Thyroid gland (tissue), 4 donors: ENCODE data around the gene USP16. TPM values are rescaled to one million over a fixed set of nuclear protein-coding genes. Genes with fewer than 3 reads are reported as not detected.
A peak's percentile ranks its signal among the peaks of the same experiment; 100 is the strongest.
"Not testable (repeated sequence)": the region's sequence is repeated elsewhere in the genome, so short reads cannot be mapped to it uniquely, and the experiment has no call there.

Experiments
- DNase-seq, 2 donors: peaks; one replicate each; pipeline ENCODE4 v3.0.0-alpha.2; 2019
- H3K27ac ChIP-seq, 3 donors: fragments of 200-600 bp; sonication (generic); 1 replicate in 2 of 3; 2 replicates in 1 of 3; pipeline ENCODE4 v1.5.1; 2016 to 2019; ENCODE audit warnings: mild to moderate bottlenecking in 1 of 3, moderate library complexity in 1 of 3
- H3K27me3 ChIP-seq: fragments of 200-600 bp; sonication (generic); one replicate; pipeline ENCODE4 v1.5.1; 2019
- H3K36me3 ChIP-seq, 2 donors: fragments of 200-600 bp; sonication (generic); one replicate each; pipeline ENCODE4 v1.5.1; 2016 to 2019
- H3K4me1 ChIP-seq, 2 donors: fragments of 200-600 bp; sonication (generic); one replicate each; pipeline ENCODE4 v1.5.1; 2017 to 2019
- H3K4me3 ChIP-seq, 3 donors: fragments of 200-600 bp; sonication (generic); replicated peaks in 1 of 3; 1 replicate in 2 of 3; 2 replicates in 1 of 3; pipeline ENCODE4 v1.5.1; 2016; ENCODE audit warnings: mild to moderate bottlenecking in 1 of 3
- H3K9me3 ChIP-seq: fragments of 200-600 bp; sonication (generic); one replicate; pipeline ENCODE4 v1.5.1; 2017
- POLR2A ChIP-seq, 2 donors: fragments of 450-650 bp; IDR thresholded peaks; one replicate each; pipeline ENCODE4 v1.6.1; 2017; ENCODE audit warnings: antibody characterized with exemption in 2 of 2, mild to moderate bottlenecking in 2 of 2, moderate library complexity in 1 of 2
- WGBS, 2 donors: methylation state at CpG; one replicate each; pipeline ENCODE4 v1.1.5; 2017; 5-methylcytosine and 5-hydroxymethylcytosine counted together
- intact Hi-C: fragments of 100-400 bp; cut with DNase I; formaldehyde crosslinking; loops from one replicate; pipeline ENCODE4 v1.15.1; 2023
- total RNA-seq, 4 donors: library from RNA; depleted of rRNA; stranded (reverse); fragments of >200 nt; gene quantifications; one replicate each; pipeline ENCODE4 v1.2.3, GENCODE V29; 2016
- TF ChIP-seq, protein P1 (sequence below), 6 experiments: fragments of 200-600 bp in 3 of 6; fragments of 450-650 bp in 3 of 6; sonication (generic) in 3 of 6; IDR thresholded peaks; one replicate each; pipeline ENCODE4 v1.5.1; 2016 to 2019; ENCODE audit warnings: antibody characterized with exemption in 6 of 6, mild to moderate bottlenecking in 2 of 6, inconsistent platforms in 1 of 6, moderate library complexity in 1 of 6

Gene USP16
- total RNA-seq, 4 donors from 2014 or later, result 40.0 to 53.4 (median 45.7) TPM

DNA sequence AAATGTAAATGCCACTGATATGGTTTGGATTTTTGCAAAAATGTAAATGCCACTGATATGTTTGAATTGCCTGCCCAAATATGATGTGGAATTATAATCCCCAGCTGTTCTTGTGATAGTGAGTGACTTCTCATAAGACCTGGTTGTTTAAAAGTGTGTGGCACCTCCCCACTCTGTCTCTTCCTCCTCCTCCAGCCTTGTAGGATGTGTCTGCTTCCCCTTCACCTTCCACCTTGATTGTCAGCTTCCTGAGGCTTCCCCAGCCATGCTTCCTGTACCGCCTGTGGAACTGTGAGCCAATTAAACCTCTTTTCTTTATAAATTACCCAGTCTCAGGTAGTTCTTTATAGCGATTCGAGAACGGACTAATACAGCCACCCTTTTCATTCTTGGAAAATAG is 50.3 kb downstream of the USP16 start:
- Histone ChIP-seq H3K27me3 (no peaks in the 10 kb centered on the region), H3K36me3 (no peaks in the 10 kb centered on the region), H3K27ac (no peak overlapping the region), H3K4me3 (no peak overlapping the region), H3K4me1 (peaks cover 17% of the 10 kb centered on the region in 2 donors), H3K9me3 (no peaks in the 10 kb centered on the region)
- intact Hi-C loops, result loop anchor here (5.0 kb wide), 1 partner anchor 47 kb away; no protein-coding TSS in a partner anchor
- no peak for DNase-seq
- TF ChIP-seq POLR2A (IDR thresholded peaks at IDR 0.05), result no peak
- TF ChIP-seq, protein P1, sequence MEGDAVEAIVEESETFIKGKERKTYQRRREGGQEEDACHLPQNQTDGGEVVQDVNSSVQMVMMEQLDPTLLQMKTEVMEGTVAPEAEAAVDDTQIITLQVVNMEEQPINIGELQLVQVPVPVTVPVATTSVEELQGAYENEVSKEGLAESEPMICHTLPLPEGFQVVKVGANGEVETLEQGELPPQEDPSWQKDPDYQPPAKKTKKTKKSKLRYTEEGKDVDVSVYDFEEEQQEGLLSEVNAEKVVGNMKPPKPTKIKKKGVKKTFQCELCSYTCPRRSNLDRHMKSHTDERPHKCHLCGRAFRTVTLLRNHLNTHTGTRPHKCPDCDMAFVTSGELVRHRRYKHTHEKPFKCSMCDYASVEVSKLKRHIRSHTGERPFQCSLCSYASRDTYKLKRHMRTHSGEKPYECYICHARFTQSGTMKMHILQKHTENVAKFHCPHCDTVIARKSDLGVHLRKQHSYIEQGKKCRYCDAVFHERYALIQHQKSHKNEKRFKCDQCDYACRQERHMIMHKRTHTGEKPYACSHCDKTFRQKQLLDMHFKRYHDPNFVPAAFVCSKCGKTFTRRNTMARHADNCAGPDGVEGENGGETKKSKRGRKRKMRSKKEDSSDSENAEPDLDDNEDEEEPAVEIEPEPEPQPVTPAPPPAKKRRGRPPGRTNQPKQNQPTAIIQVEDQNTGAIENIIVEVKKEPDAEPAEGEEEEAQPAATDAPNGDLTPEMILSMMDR (IDR thresholded peaks at IDR 0.05), result no peak
- 91 to 96% methylated on average over 4 of the region's 4 CpGs for WGBS, 2 donors

DNA sequence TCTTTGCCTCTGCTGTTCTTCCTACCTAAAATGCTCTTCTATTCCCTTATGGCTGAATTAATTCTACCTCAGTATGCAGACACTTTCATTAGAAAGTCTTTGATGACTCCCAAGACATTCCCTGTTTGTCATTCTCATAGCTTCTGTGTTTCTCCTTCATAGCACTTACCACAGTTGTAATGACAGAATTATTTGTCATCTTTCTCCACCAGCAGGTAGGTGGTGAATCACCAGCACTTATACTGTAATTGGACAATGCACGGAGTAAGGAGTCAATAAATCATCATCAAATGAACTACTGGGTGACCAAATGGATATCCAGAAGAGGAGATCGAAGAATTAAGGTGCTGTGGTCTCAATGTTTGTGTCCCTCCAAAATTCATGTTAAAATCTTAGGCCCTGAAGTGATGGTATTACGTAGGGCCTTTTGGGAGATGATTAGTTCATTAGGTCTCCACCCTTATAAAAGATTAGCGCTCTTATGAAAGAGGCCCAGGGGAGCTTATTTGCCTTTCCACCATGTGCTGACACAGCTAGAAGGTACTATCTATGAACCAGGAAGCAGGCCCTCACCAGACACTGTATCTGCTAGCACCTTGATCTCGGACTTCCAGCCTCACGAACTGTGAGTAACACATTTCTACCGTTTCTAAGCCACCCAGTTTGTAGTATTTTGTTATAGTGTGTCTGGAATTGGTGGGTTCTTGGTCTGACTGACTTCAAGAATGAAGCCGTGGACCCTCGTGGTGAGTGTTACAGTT is 51.4 kb downstream of the USP16 start:
- no peak for DNase-seq
- H3K27ac ChIP-seq, result no peak overlapping the region
- intact Hi-C loops, result no loop called here
- H3K36me3 ChIP-seq, result no peaks in the 10 kb centered on the region
- 91 to 97% methylated on average over 9 of the region's 9 CpGs for WGBS, 2 donors
- no peaks in the 10 kb centered on the region for H3K27me3 ChIP-seq
- H3K4me1 ChIP-seq, result peaks cover 17% of the 10 kb centered on the region in 2 donors
- TF ChIP-seq, protein P1 (IDR thresholded peaks at IDR 0.05), result no peak
- no peak for TF ChIP-seq POLR2A (IDR thresholded peaks at IDR 0.05)
- no peak overlapping the region for H3K4me3 ChIP-seq
- no peaks in the 10 kb centered on the region for H3K9me3 ChIP-seq

DNA sequence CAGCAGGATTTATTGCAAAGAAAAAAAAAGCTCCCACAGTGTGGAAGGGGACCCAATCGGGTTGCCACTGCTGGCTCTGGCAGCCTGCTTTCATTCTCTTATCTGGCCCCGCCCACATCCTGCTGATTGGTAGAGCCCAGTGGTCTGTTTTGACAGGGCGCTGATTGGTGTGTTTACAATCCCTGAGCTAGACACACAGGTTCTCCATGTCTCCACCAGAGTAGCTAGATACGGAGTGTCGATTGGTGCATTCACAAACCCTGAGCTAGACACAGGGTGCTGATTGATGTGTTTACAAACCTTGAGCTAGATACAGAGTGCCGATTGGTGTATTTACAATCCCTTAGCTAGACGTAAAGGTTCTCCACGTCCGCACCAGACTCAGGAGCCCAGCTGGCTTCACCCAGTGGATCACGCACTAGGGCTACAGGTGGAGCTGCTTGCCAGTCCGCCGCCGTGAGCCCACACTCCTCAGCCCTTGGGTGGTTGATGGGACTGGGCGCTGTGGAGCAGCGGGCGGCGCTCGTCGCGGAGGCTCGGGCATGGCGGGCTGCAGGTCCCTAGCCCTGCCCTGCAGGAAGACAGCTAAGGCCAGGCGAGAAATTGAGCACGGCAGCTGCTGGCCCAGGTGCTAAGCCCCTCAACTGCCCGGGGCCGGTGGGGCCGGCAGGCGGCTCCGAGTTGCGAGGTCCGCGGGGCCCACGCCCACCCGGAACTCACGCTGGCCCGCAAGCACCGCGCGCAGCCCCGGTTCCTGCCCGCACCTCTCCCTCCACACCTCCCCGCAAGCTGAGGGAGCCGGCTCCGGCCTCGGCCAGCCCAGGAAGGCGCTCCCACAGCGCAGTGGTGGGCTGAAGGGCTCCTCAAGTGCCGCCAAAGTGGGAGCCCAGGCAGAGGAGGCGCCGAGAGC is 52.5 kb downstream of the USP16 start:
- 29 to 44% methylated on average over 7 to 25 of the region's 50 CpGs for WGBS, 2 donors
- H3K27me3 ChIP-seq, H3K4me1 ChIP-seq, H3K36me3 ChIP-seq, intact Hi-C loops, H3K9me3 ChIP-seq: not testable (repeated sequence)
- Histone ChIP-seq H3K4me3 (peak overlapping the region; percentile 14 to 64 (median 53)), H3K27ac (peak overlapping the region; percentile 80 to 91 (median 88))
- DNase-seq, result peak; percentile 74 to 79
- TF ChIP-seq POLR2A (IDR thresholded peaks at IDR 0.05), result peak in 1 of 2 donors; percentile 80

DNA sequence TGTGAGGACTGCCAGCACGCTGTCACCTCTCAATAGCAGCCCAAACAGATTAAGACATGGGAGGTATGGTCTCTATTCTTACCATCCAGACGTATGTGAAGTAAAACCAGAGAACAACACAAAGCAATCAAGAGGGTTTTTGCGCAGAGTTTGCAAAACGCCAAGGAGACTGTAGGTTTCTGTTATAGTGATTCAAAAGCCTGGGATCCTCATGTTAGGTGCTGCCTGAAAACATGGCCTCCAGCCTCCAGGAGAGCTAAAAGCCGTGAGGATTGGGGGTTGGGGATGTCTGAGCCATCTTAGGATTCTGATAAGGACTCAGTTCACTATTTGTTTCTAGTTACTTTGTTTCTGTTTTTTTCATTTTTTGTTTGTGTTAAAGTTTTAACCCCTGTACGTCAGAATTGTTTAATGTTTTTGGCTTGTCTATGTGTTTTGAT is 53.2 kb downstream of the USP16 start:
- peak; percentile 40 to 48 for DNase-seq
- Histone ChIP-seq H3K9me3 (no peaks in the 10 kb centered on the region), H3K4me3 (peak overlapping the region; percentile 14 to 64 (median 53)), H3K36me3 (no peaks in the 10 kb centered on the region), H3K4me1 (peaks cover 8 to 9% of the 10 kb centered on the region in 2 donors), H3K27me3 (no peaks in the 10 kb centered on the region), H3K27ac (peak overlapping the region; percentile 80 to 91 (median 88))
- TF ChIP-seq, protein P1 (IDR thresholded peaks at IDR 0.05), result no peak
- TF ChIP-seq POLR2A (IDR thresholded peaks at IDR 0.05), result no peak
- WGBS, 2 donors, result 30 to 34% methylated on average over 6 of the region's 6 CpGs
- intact Hi-C loops, result no loop called here

DNA sequence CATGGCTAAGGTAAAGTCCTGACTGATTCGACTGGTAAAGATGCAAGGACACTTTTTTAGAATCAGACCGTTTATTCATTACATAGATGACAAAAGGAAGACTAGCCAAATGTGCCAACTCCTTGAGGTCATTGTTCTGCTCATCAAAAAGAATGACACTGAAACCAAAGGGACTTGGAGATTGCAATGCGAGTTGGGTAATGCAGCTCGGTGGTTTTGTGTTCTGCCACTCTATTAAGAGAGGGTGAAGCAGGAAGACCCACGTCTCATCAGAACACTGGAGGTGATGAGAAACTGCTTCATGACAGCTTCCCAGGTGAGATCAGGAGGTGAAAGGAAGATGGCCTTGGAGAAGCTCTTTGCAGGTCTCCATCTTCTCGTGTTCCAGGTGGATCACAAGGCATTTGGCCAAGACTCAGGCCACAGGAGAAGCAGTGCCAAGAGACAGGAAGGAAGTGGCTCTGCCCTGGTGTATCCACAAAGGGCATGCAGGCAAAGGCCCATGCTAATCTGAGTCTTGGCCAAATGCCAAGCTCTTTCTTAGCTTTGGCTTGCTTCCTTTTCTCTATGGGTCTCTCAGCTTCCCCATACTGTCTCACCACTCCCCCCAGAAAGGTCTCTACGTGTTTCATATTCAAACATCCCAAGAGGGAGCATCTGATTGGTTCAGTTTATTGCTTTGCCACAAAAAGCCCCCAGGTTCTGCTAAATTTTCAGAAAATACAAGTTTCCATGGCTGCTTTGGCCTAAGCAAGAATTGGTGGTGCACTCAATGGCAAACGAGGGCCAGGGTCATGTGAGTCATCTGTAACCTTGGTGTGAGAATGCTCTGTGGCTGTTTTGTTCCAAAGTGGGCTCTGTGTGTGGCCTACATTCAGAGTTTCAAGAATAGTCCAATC is 54.6 kb downstream of the USP16 start:
- intact Hi-C loops, result no loop called here
- H3K4me1 ChIP-seq, result peaks cover 9% of the 10 kb centered on the region in 2 donors
- H3K27me3 ChIP-seq, result no peaks in the 10 kb centered on the region
- no peak for TF ChIP-seq POLR2A (IDR thresholded peaks at IDR 0.05)
- TF ChIP-seq, protein P1 (IDR thresholded peaks at IDR 0.05), result no peak
- H3K4me3 ChIP-seq, result no peak overlapping the region
- DNase-seq, result no peak
- H3K27ac ChIP-seq, result no peak overlapping the region
- no peaks in the 10 kb centered on the region for H3K36me3 ChIP-seq
- WGBS, 2 donors, result 80 to 86% methylated on average over 8 of the region's 8 CpGs
- no peaks in the 10 kb centered on the region for H3K9me3 ChIP-seq
